ENCODE results near the gene OR9I1.

Gene OR9I1, protein sequence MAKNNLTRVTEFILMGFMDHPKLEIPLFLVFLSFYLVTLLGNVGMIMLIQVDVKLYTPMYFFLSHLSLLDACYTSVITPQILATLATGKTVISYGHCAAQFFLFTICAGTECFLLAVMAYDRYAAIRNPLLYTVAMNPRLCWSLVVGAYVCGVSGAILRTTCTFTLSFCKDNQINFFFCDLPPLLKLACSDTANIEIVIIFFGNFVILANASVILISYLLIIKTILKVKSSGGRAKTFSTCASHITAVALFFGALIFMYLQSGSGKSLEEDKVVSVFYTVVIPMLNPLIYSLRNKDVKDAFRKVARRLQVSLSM

GRCh38 chr11:58125469-58125868, at the start of gene OR9I1:
Gene OR9I1 (minus strand): TSS chr11:58125530. CDS start chr11:58119444, 6,086 bp downstream.
- no peak for DNase-seq

DNA sequence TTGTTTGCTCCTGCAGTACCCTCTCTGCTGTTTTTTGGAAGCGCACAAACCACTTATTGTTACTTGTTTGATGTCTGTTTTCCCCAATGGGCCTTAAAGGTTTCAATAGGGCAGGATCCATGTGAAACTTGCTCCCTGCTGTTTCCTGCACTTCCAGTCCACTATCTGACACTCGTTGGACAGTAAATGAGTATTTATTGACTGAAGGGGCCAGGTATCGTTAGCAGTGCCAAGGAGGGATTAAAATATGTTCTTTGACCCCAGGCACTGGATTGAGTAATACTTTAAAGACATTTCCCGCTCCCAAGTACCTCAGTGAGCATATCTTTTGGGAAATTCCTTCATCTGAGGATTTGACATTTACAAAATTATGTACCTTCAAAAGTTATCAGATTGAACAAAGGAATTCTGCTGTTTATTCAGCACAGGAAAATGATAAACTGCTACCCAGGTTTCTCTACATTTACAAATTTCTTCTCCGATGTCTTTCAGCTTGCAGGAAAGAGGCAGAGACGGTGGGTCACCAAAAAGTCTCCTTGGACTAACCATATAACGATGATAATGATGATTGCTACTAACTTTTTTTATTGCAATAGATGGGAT, 40.3 kb upstream of the OR9I1 start:
- DNase-seq: no peak

GRCh38 chr11:58164990-58165389, 39.7 kb upstream of the OR9I1 start:
- no peak for DNase-seq

DNA sequence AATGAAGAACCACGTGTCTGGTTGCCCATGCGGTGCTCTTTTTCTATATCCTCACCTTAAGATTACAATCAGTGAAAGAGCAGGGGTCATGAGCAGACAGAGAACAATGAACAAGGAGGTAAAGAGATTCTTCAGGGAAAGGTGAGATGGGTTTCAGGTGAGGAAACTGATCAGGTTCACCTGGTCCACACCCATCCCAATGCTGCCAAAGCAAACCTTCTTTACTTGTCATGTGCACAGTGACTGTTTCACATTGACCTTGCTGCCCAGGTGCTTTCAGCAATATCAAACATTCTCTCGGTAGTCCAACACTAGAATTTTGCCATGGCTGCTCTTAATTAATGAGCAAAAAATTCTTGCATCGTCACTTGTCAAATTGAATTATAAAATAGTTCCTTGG, 39.1 kb upstream of the OR9I1 start:
- no peak for DNase-seq

DNA sequence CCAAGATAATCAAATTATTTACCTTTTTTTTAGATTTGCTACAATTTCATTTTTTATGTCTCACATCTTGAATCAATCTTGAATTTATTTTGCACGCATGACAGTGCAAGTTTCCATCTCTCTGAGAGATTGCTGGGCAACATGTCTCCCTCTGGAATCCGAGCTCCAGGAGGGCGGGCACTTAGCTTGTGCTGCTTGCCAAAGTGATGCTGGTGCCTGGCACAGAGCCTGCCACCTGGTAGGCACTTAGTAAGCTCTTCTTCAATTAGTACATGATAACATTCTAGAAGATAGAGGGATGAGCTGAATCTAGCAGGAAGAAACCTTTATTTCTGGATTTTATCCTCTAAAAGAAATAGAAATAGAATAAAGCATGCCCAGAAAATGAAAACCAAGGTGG, 27.5 kb upstream of the OR9I1 start:
- DNase-seq: no peak

DNA sequence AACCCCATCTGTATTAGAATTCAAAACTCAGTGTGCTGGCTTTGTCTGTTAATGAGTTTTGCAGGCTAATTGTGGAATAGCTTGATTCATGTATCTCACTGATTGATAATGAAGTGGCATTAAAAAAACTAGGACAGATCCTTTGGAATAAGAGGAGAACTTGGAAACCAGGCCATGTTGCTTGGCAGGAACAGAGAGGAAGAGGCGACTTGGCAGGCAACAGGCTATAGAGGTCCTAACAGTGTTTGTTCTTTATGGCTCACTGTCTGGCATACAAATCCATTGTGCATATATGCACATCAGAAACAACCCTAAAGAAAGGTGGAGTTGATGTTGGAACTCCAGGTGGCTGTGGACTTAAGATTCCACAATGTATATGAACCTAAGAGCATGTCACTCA, 17.4 kb upstream of the OR9I1 start:
- no peak for DNase-seq

DNA sequence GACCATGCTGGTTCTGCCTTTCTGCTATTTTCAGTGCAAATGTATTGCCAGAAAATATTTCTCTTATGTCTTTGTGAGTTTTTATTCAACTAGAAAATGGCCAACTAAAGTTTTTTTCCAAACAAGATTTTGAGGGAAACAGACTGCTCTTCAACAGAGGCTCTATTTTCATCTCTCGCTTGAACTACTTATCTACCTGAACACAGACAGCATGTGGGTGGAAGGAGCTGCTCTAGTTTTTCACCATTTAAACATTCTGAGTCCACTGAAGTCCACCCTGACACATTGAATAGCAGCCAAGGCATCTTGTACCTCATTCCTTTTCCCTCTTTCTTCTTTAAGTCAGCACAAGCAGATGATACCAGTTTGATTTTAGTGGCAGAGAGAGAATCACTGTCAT, 9.8 kb upstream of the OR9I1 start:
- DNase-seq: no peak

DNA sequence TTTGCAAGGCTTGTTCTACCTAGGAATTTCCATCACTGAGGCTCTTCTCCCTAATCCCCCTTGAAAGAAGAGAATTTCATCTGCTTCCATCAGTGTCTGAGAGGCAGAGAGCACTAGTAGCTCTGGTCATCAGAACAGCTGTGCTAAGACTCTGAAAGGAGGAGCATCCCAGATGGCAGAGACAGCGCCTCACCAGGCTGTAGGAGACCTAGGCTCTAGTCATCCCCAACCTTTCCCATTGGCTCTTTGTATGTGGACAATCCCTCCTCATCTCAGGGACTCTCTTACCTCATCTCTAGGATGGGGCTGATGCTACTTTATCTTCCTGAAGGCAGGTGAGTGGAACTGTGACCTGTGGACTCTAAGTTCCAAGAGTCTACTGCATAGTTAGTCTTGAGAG, 8.8 kb upstream of the OR9I1 start:
- no peak for DNase-seq

GRCh38 chr11:58133309-58134076, 8.2 kb upstream of the OR9I1 start:
- no peak for DNase-seq

- no peak for DNase-seq
Observed at GRCh38 chr11:58127350-58127749, 2.0 kb upstream of the OR9I1 start.

DNA sequence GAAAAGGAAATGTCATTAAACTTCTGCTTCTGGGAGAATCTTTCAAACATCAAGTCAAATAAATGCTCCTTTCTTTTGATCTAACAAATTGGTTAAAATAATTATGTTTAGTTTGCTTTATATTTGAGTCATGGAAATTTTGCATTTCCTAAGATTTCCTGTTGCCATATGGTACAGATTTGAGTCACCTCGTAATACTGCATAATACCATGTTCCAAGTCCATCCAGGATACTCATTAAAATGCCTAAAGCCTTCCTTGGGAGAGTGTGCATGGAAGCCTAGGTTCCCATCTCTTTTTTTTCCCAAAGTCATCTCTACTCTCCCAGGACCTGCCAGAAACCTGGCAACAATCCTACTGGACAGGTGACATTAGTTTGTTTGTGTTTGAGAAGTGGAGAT, 4.2 kb downstream of the OR9I1 start:
- DNase-seq: no peak

GRCh38 chr11:58097437-58097836, 27.9 kb downstream of the OR9I1 start:
- no peak for DNase-seq

- no peak for DNase-seq
Observed at GRCh38 chr11:58086528-58086927, 38.8 kb downstream of the OR9I1 start.

DNA sequence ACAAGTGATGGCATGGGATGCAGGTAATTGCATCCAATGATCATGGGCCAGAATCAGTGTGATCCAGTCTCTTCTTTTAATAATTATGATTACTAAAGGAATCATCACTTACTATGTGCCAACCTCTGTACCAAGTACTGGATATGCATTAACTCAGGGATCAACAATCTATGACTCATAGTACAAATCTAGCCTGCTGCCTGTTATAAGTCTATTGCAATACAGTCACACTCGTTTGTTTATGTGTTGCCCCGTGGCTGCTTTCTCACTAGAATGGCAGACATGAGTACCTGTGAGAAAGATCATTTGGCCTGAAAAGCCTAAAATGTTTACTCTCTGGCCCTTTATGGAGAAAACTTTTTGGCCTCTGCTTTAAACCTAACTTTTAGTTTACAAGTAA, 49.5 kb downstream of the OR9I1 start:
- no peak for DNase-seq

DNA sequence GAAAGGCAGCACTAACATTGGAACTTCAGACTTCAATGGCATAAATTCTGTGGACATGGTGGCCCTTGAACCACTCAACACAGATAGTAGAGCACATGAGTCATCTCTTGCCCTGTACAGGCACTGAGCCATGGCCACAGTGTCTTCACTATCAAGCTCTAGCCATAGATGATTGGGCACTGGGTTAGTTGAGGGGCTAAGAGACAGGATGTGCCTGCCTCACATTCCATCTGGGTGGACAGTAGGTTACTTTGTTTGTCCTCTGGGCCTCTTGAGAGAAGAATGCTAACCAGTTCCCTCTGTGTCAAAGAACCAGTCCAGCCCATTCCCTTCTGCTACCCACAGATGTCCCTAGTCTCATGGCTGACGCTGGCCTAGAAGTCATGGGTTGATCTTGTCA, 54.7 kb downstream of the OR9I1 start:
- DNase-seq: no peak

GRCh38 chr11:58068655-58069054, 56.7 kb downstream of the OR9I1 start:
- DNase-seq: no peak

DNA sequence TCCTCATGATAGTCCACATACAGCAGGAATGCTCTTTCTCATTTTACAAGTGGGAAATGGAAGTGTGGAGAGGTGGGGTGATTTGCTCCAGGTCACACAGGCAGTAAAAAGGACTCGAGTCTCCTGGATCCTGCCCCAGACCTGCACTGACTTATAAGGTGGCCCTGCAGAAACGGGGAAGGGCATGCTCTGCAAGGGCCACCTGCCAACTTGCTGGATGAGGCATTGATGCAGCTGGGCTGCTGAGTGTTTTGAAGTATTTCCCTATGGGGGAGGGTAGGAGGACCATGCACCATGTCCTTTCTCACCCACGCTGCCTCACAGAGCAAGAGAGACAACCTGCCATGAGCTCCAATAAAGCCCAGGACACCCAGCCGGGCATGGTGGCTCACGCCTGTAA, 57.6 kb downstream of the OR9I1 start:
- no peak for DNase-seq

All from CD4-positive, alpha-beta T cell treated with Interleukin-10 for 1 hour (primary cell).